ENCODE data around the gene SERPINE2. TPM values are rescaled to one million over a fixed set of nuclear protein-coding genes. Genes with fewer than 3 reads are reported as not detected.

Gene SERPINE2
- total RNA-seq, 1 donor from 2014 or later: 5.6 TPM

- no peaks in the 10 kb centered on the region for H3K9me3 ChIP-seq
- no peaks in the 10 kb centered on the region for H3K36me3 ChIP-seq
- H3K4me1 ChIP-seq: no peaks in the 10 kb centered on the region
- H3K27ac ChIP-seq: no peak overlapping the region
- no peak overlapping the region for H3K4me3 ChIP-seq
- intact Hi-C loops (cut with DNase I): no loop called here
- DNase-seq (no peak), ATAC-seq (no peak)
- no peaks in the 10 kb centered on the region for H3K27me3 ChIP-seq (ENCODE audit: low read depth)
- TF ChIP-seq CTCF (IDR thresholded peaks at IDR 0.05): no peak
Measured at GRCh38 chr2:224072541-224073188, 33.6 kb upstream of the SERPINE2 start.

GRCh38 chr2:224069172-224069571, 30.1 kb upstream of the SERPINE2 start:
- intact Hi-C loops (cut with DNase I): no loop called here
- no peaks in the 10 kb centered on the region for H3K27me3 ChIP-seq (ENCODE audit: low read depth)
- H3K4me3 ChIP-seq: no peak overlapping the region
- ATAC-seq (no peak), DNase-seq (no peak)
- no peaks in the 10 kb centered on the region for H3K9me3 ChIP-seq
- H3K36me3 ChIP-seq: no peaks in the 10 kb centered on the region
- no peak overlapping the region for H3K27ac ChIP-seq
- TF ChIP-seq CTCF (IDR thresholded peaks at IDR 0.05): no peak
- H3K4me1 ChIP-seq: no peaks in the 10 kb centered on the region

- no peaks in the 10 kb centered on the region for H3K9me3 ChIP-seq
- intact Hi-C loops (cut with DNase I): no loop called here
- H3K36me3 ChIP-seq: no peaks in the 10 kb centered on the region
- no peaks in the 10 kb centered on the region for H3K4me1 ChIP-seq
- no peak for TF ChIP-seq CTCF (IDR thresholded peaks at IDR 0.05)
- ATAC-seq: no peak
- H3K27me3 ChIP-seq (ENCODE audit: low read depth): no peaks in the 10 kb centered on the region
- H3K4me3 ChIP-seq: no peak overlapping the region
- no peak overlapping the region for H3K27ac ChIP-seq
- no peak for DNase-seq
Measured at GRCh38 chr2:224063298-224063648, 24.2 kb upstream of the SERPINE2 start.

- intact Hi-C loops (cut with DNase I): no loop called here
- Histone ChIP-seq H3K9me3 (no peaks in the 10 kb centered on the region), H3K36me3 (no peaks in the 10 kb centered on the region), H3K4me1 (no peaks in the 10 kb centered on the region), H3K27ac (no peak overlapping the region), H3K4me3 (no peak overlapping the region), H3K27me3 (ENCODE audit: low read depth) (no peaks in the 10 kb centered on the region)
- ATAC-seq (no peak), DNase-seq (no peak)
- no peak for TF ChIP-seq CTCF (IDR thresholded peaks at IDR 0.05)
Measured at GRCh38 chr2:224062481-224063297, 23.6 kb upstream of the SERPINE2 start.

- intact Hi-C loops (cut with DNase I): no loop called here
Measured at GRCh38 chr2:224060783-224061482, 21.8 kb upstream of the SERPINE2 start.

More at GRCh38 chr2:224060783-224061482, 21.8 kb upstream of the SERPINE2 start:
- Histone ChIP-seq H3K9me3 (no peaks in the 10 kb centered on the region), H3K36me3 (no peaks in the 10 kb centered on the region), H3K27ac (no peak overlapping the region), H3K4me3 (no peak overlapping the region), H3K27me3 (ENCODE audit: low read depth) (no peaks in the 10 kb centered on the region), H3K4me1 (no peaks in the 10 kb centered on the region)
- DNase-seq (no peak), ATAC-seq (no peak)
- TF ChIP-seq CTCF (IDR thresholded peaks at IDR 0.05): no peak
